Brain pericyte (primary cell): Measurements from ENCODE around the gene GGA3.
"Not testable (repeated sequence)": the region's sequence is repeated elsewhere in the genome, so short reads cannot be mapped to it uniquely, and the experiment has no call there.

Source experiments
- DNase-seq: peaks from one replicate; pipeline ENCODE4 v3.0.0-alpha.2; 2012; ENCODE audit warnings: low read depth, low spot score

The GGA3 gene, protein sequence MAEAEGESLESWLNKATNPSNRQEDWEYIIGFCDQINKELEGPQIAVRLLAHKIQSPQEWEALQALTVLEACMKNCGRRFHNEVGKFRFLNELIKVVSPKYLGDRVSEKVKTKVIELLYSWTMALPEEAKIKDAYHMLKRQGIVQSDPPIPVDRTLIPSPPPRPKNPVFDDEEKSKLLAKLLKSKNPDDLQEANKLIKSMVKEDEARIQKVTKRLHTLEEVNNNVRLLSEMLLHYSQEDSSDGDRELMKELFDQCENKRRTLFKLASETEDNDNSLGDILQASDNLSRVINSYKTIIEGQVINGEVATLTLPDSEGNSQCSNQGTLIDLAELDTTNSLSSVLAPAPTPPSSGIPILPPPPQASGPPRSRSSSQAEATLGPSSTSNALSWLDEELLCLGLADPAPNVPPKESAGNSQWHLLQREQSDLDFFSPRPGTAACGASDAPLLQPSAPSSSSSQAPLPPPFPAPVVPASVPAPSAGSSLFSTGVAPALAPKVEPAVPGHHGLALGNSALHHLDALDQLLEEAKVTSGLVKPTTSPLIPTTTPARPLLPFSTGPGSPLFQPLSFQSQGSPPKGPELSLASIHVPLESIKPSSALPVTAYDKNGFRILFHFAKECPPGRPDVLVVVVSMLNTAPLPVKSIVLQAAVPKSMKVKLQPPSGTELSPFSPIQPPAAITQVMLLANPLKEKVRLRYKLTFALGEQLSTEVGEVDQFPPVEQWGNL

DNA sequence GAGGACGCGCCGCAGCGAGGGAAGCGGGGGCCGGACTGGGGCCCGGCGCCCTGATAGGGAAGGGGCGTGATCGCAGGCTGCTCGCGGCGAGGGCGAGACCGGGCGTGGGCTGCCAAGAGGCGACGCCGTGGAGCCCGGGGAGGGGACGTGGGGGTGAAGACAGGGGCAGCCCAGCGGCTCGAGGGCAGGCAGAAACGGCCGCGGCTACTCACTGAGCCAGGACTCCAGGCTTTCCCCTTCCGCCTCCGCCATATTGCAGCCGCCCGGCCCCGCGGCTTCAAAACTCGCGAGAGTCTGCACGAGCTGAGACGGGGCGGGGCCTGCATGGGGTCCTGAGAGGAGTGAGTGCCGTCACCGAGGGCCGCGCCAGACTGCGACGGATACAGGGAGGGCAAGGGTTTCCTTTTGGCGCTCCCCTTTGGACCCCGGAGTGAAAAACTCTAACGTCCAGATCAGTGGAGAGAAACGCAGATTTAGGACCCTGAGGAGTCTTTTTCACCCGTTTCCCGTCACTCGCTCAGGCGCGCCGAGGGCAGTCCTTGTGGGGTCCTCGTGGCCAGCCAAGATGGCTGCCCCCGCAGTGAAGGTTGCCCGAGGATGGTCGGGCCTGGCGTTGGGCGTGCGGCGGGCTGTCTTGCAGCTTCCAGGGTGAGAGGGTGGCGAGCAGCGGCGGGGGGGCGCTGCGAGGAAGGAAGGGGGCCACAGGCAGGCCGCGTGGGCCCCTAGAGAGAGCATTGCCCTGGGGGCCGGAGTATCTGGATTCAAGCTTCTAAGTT is at the start of gene GGA3, which contains the start of gene MRPS7:
Gene GGA3, minus strand, starts transcription at position 271 of the 776 bp plus-strand sequence. Its CDS starts 19 bp downstream, at position 252.
Gene MRPS7, plus strand, starts transcription at position 544 of the 776 bp plus-strand sequence. Its CDS starts 22 bp downstream, at position 566.
- DNase-seq: peak; percentile 84

DNA sequence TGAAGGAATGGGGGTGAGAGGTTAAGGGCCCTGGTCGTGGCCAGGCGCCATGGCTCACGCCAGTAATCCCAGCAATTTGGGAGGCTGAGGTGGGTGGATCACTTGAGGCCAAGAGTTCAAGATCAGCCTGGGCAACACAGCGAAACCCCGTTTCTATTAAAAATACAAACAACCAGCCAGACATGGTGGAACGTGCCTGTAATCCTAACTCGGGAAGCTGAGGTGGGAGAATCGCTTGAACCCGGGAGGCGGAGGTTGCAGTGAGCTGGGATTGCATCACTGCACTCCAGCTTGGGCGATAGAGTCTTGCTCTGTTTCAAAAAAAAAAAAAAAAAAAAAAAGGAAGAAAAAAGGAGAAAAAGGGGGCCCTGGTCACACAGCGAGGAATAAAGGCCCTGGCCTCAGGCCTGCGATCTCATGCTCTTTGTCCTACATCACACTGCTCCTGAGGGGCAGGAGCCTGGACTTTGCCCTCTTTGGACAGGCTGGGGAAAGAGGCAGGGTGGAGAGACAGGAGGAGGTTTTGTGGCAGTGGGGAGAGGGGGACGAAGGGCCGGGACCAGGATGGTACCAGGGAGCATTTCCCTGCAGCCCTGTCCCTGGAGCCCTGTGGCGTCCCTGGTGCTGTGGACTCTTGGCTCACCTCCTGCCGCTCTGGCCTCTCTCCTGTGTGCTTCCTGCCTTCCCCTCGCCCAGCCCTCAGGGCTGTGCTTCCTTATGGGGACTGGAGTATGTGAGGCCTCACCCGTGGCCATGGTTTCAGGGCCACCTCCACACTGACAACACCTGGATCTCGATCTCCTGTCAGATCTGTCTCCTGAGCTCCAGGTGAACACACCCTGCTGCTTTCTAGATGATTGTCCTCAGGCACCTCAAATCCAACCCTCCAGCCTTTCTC is 47.6 kb upstream of the GGA3 start:
- no peak for DNase-seq

DNA sequence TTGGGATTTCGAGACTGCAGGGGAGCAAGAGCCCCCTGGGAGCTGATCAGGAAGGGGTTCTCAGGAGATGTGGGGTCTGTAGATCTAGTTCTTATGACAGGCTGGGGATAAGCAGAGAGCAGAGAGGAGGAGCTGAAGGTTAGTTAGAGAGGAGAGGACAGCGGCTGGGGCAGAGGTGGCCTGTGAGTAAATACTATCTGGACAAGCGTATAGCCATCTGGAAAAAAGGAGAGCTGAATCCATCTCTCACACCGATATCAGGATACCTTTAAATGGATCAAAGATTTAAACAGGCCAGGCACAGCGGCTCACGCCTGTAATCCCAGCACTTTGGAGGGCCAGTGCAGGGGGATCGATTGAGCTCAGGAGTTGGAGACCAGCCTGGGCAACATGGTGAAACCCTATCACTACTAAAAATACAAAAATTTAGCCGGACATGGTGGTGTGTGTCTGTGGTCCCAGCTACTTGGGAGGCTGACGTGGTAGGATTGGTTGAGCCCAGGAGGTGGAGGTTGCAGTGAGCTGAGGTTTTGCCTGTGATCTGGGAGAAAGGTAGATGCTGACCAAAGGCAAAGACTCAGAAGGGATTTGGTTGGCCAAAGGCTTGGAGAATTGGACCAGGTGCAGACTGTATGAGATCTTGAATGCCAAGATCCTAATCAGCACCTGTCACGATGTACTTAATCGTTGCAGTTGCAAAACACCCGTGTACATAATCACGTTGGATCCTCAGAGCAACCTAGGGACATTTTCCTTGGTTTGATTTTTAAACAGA is 46.7 kb upstream of the GGA3 start:
- no peak for DNase-seq

DNA sequence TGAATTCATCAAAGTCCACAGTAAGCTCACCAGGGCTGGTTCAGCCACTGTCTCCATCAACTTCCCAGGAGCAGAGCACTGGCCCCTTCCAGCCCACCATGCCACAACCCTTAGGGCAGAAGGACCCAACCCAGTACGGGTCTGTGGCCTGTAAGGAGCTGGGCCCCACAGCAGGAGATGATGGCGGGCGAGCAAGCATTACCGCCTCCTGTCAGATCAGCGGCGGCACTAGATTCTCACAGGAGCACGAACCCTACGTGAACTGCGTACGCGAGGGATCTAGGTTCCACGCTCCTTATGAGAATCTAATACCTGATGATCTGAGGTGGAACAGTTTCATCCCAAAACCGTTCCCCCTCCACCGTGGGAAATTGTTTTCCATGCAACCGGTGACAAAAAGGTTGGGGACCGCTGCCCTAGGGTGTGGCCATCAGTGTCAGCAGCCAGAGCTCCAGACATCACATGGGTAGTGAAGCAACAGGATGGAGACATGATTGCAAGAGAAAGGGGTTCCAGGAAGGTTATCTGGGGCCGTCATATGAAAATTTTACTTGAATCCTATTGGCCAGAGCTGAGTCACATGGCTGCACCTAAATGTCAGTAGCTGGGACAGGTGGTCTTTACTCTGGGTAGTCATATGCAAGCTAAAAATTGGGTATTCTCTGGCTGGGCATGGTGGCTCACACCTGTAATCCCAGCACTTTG is 40.2 kb upstream of the GGA3 start:
- DNase-seq: no peak

DNA sequence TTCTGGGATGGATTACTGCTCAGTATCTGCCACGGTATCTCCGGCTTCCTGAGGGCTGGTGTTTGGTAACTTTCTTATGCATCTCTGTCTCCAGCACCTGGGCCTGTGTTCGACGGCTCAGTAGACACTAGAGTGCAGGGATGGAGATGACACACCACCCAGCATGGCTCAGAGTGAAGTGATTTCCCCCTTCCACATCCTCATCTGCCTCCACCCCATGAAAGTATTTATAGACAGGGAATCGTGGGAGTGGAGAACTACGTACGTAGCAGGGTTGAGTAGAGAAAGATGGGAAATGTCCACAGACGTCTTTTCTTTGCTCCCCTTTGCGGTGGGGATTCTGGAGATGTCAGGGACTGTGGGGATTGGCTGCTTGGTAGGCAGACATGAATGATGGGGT is 39.6 kb upstream of the GGA3 start:
- no peak for DNase-seq

DNA sequence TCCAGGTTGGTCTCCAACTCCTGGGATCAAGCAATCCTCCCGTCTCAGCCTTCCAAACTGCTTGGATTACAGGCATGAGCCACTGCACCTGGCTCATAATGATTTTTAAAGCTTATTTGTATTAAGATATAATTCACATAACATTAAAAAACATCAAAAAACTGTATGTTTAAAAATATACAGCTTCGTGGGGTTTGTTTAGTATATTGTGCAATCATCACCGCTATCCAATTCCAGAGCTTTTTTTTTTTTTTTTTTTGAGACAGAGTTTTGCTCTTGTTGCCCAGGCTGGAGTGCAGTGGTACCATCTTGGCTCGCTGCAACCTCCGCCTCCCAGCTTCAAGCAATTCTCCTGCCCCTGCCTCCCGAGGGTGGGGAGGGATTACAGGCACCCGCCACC is 38.9 kb upstream of the GGA3 start:
- no peak for DNase-seq

DNA sequence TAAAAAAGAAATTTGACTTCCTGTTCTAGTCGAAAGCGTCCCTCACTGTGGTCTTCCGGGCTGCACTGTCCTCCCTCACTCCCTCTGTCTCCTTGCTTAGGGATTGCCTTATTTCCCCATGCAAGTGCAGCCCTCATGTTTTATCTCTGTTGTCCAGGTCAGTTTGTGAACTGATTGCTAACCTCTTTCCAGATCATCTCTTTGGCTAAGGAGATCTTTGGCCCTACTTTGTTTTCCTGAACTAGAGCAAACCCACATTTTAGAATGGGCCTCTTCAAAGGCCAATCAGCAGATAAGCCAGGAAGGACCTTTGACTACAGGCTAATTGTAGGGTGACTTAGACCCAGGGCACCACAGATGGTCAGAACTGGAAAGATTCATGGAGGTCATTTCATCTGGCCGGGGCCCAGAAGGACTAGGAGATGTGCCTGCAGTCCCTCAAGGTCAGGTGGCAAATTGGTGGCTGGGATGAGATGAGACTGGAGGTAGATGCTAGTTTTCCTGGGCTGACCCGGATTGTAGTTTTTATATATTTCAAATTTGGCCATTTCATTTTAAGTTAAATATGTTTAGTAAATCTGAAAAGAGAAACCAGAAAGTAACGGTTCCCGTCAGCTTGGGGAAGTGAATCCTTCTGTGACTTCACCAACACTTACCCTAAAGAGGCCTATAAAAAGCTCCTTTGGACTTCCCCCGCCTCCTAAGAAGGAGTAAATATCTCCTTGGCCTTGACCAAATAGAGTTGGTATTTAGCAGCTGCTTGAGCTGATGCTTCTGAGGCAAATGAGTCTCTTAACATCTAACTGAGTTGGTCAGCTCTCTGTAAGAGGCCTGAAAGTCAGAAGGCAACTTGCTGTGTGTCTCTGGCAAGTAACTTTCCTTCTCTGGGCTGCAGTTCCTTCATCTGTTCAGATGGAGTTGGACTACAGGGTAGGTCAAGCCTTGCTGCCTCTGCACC is 34.1 kb upstream of the GGA3 start:
- no peak for DNase-seq

DNA sequence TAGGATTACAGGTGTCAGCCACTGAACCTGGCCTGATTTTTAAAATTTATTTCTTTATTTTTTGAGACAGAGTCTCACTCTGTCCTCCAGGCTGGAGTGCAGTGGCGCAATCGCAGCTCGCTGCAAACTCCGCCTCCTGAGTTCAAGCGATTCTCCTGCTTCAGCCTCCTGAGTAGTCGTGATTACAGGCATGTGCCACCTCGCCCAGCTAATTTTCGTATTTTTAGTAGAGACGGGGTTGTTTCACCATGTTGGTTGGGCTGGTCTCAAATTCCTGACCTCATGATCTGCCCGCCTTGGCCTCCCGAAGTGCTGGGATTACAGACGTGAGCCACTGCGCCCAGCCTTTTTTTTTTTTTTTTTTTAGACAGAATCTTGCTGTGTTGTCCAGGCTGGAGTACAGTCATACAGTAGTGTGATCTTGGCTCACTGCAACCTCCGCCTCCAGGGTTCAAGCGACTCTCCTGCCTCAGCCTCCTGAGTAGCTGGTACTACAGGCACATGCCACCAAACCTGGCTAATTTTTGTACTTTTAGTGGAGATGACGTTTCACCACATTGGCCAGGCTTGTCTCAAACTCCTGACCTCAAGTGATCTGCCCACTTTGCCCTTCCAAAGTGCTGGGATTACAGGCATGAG is 31.5 kb upstream of the GGA3 start:
- DNase-seq: not testable (repeated sequence)

DNA sequence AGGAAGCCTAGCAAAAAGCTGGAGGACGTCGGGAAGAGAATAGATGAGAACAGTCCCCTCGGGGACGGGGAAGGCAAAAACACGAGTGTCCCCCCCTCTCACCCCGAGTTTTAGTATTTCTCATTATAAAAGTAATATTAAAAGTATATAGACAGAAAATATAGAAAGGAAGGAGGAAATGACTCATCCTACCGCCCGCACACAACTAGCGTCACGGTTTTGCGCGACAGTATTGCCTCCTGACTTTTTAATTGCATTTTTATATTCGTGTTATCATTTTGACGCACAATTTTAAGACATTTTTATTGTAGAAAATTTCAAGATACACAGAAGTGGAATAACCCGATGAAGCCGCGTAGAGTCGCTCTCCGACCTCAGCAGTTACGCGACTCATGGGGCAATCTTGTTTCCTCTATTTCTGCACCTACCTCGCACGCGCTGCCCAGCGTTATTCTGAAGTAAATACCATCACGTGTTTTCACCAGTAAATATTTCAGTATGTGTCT is 28.5 kb upstream of the GGA3 start:
- DNase-seq: no peak

DNA sequence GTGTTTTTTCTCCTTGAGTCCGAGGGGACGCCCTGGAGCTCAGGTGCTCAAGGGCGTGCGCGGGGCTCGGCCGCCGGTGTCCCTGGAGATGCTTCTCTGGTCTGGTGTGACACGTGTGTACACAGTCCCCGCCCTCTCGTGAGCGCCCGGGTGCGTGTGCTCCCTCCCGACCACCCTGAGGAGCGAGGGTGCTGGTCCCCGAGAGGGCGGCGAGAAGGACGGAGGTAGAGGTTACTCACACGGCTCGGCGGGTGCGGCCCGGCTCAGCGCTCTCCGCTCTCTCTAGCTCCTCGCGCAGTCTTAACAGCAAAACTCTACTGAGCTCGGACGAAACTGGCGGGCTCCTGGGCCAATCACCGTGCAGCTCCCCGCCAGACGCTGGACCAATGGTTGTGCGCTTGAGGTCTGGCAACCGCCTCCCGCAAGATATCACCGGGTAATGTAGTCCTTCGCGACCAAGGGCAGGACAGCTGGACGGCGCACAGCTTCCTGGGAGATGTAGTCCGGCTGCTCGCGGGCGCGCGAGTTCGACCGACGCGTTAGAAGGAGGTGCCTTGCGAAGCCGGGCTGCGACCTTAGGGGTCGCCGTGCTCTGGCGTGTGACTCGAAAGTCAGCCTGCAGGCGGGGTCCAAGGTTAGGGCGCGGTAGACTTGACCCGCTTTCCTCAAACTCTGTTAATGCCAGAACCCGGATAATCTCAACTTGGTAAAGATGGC is 27.9 kb upstream of the GGA3 start, which contains the start of gene SLC25A19:
Gene SLC25A19, minus strand, starts transcription at position 319 of the 717 bp plus-strand sequence. CDS start 2,669 bp downstream, outside the sequence.
- peak; percentile 96 for DNase-seq

DNA sequence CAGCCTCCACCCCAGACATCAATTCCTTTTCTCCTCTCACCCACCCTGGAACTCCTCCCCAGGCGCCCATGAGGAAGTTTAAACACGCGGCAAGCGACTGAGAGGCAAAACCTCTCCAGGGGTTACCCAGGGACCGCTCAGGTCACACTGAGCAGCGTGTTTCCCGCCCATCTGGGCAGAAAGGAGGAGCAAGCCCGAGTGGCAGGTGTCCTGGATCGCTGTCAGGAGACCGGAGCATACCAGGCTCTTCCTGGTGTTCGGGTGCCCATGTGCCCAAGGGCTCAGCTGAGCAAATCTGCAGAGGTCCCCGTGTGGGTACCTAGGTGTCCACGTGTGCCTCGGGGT is 27.3 kb upstream of the GGA3 start:
- DNase-seq: no peak

DNA sequence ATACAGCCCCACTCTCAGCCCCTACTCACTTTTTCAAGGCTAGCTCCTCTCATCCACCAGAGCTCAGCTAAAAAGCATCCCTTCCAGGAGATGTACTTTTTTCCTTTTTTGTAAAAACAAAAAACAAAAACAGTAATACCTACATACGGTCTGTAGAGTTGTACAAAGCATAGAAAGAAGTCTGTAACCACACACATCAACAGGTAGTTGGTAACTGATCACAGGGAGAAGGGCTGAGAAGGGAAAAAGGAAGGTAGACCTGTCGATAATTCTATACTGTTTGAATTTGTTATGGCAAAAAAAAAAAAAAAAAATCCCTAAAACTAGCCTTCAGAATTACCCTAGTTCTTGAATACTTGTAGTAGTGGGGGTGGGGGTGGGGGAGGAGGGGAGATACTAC is 27.0 kb upstream of the GGA3 start:
- no peak for DNase-seq

DNA sequence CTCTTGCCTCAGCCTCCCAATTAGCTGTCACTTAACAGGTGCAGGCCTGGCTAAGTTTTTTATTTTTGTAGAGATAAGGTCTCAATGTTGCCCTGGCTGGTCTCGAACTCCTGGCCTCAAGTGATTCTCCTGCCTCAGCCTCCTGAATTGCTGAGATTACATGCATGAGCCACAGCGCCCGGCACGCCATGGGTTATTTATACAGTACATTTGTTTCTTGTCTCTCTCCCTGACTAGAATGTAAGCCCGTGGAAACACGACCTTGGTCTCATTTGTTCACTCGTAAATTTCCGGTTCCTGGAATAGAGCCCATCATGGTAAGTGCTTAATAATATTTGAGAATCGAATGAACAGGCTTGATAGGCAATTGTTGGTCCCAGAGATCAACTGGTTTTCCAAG is 25.8 kb upstream of the GGA3 start:
- no peak for DNase-seq

DNA sequence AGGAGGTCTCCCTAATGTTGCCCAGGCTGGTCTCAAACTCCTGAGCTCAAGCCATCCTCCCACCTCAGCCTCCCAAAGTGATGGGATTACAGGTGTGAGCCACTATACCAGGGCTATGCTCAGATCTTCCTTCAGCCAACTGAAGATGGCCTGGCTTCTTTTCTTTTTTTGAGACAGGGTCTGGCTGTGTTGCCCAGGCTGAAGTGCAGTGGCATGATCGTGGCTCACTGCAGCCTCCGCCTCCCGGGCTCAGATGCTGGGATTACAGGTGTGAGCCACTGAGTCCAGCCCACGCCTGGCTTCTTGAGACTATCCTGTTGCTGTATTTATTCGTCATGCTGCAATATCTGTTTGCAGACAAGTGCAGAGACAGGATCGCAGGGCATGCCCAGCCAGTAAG is 23.7 kb upstream of the GGA3 start:
- no peak for DNase-seq

DNA sequence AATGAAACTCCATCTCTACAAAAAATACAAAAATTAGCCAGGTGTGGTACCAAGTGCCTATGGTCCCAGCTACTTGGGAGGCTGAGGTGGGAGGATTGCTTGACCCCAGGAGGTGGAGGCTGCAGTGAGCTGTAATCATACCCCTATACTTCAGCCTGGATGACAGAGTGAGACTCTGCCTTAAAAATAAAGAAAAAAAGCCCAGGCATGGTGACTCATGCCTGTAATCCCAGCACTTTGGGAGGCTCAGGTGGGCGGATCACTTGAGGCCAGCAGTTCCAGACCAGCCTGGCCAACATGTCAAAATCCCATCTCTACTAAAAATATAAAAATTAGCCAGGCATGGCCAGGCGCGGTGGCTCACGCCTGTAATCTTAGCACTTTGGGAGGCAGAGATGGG is 18.8 kb upstream of the GGA3 start:
- DNase-seq: not testable (repeated sequence)

DNA sequence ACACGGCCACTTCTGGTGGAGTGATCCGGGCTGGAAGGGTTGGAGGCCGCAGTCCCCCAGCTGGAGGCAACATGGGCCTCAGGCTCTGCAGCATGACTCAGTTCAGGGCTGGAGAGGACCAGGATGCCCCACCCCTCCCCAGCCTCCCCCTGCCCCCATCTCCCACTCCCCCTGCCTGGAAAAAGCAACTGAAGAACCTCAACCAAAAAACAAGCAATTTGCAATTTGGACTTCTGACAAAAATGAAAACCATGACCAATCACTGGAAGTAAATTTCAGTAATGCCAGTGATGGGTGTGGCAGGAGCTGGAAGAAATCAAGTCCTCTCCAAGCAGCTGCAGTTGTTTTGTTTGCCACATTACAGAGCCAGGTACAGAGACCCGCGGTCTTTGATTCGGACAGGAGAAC is 16.3 kb upstream of the GGA3 start:
- no peak for DNase-seq
